Effector CD4-positive, alpha-beta T cell (primary cell): Measurements from ENCODE around the gene LMNA.
"Not testable (repeated sequence)": the region's sequence is repeated elsewhere in the genome, so short reads cannot be mapped to it uniquely, and the experiment has no call there.

ENCODE experiments used
- DNase-seq: peaks from one replicate; pipeline ENCODE4 v3.0.0-alpha.2; 2020

The LMNA gene

GRCh38 chr1:156122519-156123355 lies 8.2 kb downstream of the LMNA start:
- DNase-seq: no peak

- no peak for DNase-seq
Observed at GRCh38 chr1:156123356-156124196, 9.1 kb downstream of the LMNA start.

GRCh38 chr1:156124557-156125483 lies 10.3 kb downstream of the LMNA start:
- no peak for DNase-seq

- DNase-seq: not testable (repeated sequence)
Observed at GRCh38 chr1:156125544-156125943, 11.0 kb downstream of the LMNA start.

- peak; percentile 68 for DNase-seq
Observed at GRCh38 chr1:156126043-156126629, 11.6 kb downstream of the LMNA start.

- peak; percentile 79 for DNase-seq
Observed at GRCh38 chr1:156126630-156127534, 12.4 kb downstream of the LMNA start.

GRCh38 chr1:156128308-156128653 lies 13.8 kb downstream of the LMNA start:
- no peak for DNase-seq

GRCh38 chr1:156128654-156129597 lies 14.4 kb downstream of the LMNA start:
- no peak for DNase-seq

- DNase-seq: peak; percentile 68
Observed at GRCh38 chr1:156129687-156130577, 15.4 kb downstream of the LMNA start.

GRCh38 chr1:156130578-156130942 lies 16.0 kb downstream of the LMNA start:
- no peak for DNase-seq

GRCh38 chr1:156134716-156135435 lies 20.4 kb downstream of the LMNA start:
- DNase-seq: no peak

GRCh38 chr1:156135930-156136871 lies 21.7 kb downstream of the LMNA start:
- no peak for DNase-seq

- DNase-seq: no peak
Observed at GRCh38 chr1:156136970-156137483, 22.5 kb downstream of the LMNA start.

- no peak for DNase-seq
Observed at GRCh38 chr1:156138458-156138867, 24.0 kb downstream of the LMNA start.

- no peak for DNase-seq
Observed at GRCh38 chr1:156140879-156141707, 26.6 kb downstream of the LMNA start.
